HG02623 (cell line): Measurements from ENCODE around the gene USP47.

Experiments
- ATAC-seq: cut with Tn5 transposase; IDR thresholded peaks from one replicate; pipeline ENCODE4 v1.9.1; 2021; ENCODE audit warnings: moderate library complexity; ENCODE audit not compliant: unreplicated experiment

The USP47 gene

DNA sequence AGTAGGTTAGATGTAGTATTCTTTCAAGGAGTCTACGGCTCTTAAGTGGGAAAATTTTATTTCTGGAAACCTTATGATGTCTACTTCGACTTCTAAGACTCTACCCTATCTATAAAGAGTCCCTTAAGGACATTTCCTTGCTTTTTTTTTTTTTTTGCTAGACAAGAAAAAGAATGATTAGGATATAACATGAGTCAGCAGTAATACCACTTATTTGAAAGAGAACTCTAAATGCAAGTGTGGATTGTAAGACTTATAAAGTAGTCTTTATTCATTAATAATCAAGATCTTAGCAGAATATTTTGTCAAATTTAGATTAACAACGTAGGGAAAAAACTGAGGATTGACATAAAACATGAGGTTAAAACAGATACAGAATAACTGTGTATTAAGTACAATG lies 95.7 kb downstream of the USP47 start:
- ATAC-seq: no peak

DNA sequence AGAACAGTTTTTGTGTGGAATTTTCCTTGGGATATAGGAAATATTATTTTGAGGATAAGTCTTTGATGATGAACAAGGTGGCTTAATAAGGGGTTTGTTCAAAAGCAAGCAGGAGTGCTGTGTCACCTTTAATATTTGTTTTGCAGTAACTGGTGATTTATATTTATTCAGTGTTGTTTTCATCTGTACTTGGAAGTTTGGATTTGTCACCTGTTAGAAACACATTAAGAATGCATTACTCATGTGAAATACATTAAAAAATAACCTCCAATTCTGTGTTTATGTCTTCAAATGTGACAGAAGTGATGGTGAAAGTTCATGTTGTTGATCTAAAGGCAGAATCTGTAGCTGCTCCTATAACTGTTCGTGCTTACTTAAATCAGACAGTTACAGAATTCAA lies 96.2 kb downstream of the USP47 start:
- ATAC-seq: no peak

DNA sequence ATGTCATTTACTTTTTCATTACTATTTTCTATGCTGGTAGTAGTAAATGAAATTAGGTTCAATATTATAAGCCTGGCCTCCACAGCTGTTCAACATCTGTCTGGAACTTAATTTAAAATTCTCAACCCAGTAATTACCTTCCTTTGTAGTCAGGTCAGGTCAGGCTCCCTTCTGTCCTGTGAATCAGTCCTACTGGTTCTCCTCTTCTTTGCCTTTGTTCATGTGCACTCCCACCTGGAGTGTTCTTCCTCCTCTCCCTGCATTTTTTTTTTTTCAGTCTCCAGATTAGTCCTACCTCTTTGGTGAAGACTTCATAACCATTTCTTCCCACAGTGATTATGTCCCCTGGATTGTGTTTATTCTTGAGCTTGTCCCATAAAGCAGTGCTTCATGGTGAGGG lies 98.8 kb downstream of the USP47 start:
- ATAC-seq: no peak

DNA sequence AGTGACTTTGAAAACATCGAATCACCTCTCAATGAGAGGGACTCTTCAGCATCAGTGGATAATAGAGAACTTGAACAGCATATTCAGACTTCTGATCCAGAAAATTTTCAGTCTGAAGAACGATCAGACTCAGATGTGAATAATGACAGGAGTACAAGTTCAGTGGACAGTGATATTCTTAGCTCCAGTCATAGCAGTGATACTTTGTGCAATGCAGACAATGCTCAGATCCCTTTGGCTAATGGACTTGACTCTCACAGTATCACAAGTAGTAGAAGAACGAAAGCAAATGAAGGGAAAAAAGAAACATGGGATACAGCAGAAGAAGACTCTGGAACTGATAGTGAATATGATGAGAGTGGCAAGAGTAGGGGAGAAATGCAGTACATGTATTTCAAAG lies 100.9 kb downstream of the USP47 start:
- no peak for ATAC-seq

DNA sequence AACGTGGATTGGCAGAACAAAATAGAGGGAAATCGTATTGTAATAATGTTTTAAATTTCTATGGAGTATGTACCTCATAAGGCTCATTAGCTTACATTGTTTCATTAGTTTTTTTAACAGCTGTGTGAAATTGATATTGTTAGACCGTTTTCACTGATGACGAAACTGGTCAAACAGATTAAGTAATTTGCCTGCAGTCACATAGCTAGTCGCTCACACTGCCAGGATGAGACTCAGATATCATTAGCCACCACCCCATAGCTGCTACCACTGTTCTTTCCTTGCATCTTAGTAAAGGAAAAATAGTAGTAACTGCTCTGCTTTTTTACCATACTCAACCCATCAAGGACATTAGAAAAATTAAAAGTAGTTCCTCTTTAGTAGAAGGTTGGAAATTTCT lies 102.7 kb downstream of the USP47 start:
- ATAC-seq: no peak

DNA sequence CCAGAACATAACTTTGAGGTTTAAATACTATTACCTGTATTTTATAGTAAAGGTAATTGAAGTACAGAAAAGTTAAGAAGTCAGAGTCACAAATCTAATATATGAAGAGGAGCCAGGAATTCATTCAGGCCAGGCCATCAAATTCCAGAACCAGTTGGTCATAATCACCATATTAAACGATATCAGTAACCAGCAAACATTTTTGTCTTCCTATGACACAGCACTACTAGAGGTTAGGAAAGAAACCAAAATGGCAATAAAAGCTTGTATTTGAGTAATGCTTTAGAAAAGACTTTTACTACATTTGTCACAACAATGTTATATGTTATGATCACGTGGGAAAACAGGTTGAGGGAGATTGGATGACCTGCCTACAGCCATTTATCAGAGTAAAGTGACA lies 104.4 kb downstream of the USP47 start:
- ATAC-seq: no peak

DNA sequence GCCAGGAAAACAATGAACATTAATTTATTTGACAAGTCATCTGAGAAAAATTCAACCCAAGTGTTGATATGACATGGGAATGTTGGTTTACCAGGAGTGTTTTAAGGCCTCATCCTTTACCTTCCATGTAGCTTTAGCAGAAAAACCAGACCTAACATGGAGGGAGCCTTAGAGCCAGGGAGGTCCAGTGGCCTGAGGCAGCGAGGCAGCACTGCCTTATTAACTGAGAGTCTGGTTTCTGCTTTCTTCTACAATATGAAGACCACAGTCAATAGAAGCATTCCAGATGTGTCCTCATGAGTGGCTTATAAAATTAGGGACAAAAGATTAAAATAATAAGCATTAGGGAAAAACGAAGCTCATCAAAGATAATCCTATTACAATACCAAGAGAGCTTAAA lies 105.1 kb downstream of the USP47 start:
- ATAC-seq: no peak

DNA sequence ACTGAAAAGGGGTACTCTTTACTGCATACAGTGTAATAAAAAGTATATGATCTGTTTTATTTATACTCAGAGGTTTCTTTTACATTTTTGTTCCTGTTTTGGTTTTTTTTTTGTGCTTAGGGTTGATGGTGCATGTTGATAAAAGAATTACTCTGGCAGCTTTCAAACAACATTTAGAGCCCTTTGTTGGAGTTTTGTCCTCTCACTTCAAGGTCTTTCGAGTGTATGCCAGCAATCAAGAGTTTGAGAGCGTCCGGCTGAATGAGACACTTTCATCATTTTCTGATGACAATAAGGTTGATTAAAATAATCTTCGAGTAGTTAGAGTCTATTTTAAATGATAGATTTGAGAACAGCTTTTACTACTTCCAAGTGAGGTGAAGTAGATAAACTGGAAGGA lies 106.1 kb downstream of the USP47 start:
- no peak for ATAC-seq

DNA sequence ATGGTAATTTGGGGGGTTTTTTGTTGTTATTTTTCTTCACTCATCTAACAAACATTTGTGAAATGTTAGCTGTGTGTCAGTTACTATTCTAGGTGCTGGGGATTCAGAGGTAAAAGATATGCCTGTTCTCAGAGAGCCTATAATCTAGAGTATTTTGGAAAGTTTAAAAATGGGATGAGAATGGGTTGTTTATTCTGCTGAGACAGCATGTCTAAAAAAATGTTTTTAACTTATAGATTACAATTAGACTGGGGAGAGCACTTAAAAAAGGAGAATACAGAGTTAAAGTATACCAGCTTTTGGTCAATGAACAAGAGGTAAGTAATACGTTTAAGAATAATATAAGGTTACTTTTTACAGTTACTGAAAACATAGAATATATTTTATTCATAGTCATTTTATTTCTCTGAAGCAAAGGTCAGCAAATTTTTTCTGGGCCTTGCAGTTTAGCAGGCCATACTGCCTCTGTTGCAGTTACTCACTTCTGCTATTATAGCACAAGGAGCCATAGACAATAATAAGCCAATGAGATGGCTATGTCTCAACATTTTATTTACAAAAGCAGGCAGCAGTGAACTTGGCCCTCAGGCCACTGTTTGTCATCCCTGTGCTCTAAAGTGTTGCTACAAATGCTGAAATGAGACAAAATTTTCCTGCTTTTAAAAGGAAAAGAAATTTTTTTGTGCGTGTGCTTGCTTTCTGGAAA lies 106.6 kb downstream of the USP47 start:
- no peak for ATAC-seq

DNA sequence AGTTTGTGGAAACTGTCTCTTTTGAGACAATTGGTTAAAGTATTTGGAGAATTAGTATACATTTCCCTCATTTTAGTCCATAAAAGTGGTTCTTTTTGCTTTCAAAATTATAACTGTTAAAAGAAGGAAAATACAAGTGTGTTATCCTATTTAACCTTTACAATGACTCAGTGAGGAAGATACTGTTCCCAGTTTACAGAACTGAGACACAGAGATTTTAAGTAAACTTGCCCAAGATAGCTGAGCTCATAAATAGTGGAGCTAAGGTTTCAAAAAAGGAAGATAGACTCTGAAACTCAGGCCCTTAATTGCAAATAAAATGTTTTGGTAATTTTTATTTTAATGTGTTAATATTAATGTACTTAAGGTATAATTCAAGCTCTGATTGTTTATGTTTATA lies 107.7 kb downstream of the USP47 start:
- no peak for ATAC-seq

DNA sequence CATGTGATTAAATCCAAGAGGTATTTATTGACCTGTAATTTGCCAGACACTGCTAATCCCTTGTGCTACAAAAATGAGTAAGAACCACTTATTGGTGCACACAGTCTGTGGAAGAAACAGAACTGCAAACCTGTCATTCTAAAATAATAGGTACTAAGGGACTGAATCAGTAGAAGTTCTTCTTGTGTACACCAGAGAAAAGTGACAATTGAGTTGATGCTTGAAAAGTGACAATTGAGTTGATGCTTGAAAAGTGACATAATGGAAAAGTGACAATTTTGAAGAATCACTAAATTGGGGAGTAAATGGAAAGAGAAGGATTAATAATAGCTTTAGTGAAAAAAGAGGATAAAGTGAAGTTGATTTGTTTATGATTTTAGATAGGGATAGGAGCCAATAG lies 110.3 kb downstream of the USP47 start:
- no peak for ATAC-seq

DNA sequence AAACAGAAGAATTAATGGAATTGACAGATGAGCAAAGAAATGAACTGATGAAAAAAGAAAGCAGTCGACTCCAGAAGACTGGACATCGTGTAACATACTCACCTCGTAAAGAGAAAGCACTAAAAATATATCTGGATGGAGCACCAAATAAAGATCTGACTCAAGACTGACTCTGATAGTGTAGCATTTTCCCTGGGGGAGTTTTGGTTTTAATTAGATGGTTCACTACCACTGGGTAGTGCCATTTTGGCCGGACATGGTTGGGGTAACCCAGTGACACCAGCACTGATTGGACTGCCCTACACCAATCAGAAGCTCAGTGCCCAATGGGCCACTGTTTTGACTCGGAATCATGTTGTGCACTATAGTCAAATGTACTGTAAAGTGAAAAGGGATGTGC lies 114.2 kb downstream of the USP47 start:
- ATAC-seq: no peak

DNA sequence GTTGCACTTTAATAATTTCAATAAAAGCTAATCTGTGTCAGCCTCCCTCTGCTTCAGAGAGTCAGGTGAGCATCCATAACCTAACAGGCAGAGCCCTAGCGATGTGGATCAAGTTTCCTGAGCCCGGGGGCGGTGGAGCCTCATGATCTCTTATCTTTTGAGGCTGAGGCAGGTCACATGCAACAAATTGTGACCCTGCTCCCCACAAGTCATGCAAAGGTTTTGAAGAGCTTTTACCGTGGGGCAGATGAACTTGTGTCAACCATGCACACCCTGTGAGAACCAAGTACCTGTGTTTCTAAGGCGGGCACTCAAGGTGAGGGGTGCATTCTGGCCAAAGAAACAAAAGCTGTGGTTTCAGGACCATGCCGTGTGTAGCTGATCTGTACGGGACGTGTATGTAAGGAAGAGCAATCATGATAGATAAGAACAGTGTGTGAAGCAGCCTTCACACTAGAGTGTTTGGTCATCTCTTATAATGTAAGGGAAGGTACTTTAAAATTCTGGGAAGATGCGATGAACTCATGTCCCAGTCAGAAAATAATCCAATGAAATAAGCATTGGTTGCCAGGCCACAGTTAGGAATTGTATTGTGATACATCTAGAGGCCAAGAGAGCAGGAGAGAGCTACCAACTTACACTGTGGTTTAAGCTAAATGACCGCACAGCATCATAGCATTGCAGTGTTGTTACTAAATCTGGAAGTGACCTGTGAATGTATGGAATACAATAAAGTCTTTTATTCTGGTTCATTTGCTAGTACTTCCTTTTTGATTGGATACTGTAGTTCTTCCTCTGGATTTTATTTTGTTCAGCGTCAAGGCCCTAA lies 116.8 kb downstream of the USP47 start:
- no peak for ATAC-seq

DNA sequence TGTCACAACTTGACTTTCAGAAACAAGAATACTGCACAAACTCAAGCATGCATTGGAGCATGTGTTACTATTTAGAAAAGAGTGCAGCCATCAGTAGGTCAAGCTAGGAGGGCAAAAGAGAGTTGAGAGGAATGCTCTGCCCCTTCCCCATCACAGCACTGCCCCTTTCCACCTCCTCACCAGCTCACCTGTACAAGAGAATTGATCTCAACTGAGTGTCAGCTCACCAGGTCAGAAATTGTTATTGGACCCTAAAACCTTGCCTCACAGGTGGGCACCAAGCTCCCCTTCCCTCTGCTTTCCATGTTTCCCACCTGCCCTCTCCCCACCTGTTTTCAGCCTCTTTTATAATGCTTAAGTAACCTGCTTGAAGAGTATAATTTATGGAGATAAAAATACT lies 117.8 kb downstream of the USP47 start:
- ATAC-seq: no peak

DNA sequence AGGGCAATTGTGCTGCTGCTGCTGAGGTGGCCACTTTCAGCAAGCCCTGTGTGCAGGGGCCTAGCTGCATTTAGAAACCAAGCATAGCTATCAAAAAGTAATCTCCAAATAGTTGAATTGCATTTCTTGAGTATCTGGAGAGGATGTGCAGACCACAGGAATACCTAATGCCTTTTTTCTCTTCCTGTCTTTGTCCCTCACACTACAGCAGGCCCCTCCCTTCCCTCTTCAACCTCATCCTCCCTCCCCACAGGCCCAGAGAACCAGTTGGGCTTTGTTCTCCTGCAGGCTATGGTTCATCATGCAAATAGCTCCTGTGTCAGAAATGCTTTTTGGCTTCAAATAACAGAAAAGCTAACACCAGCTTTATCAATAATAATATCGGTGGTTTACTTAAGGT lies 118.9 kb downstream of the USP47 start:
- ATAC-seq: no peak

DNA sequence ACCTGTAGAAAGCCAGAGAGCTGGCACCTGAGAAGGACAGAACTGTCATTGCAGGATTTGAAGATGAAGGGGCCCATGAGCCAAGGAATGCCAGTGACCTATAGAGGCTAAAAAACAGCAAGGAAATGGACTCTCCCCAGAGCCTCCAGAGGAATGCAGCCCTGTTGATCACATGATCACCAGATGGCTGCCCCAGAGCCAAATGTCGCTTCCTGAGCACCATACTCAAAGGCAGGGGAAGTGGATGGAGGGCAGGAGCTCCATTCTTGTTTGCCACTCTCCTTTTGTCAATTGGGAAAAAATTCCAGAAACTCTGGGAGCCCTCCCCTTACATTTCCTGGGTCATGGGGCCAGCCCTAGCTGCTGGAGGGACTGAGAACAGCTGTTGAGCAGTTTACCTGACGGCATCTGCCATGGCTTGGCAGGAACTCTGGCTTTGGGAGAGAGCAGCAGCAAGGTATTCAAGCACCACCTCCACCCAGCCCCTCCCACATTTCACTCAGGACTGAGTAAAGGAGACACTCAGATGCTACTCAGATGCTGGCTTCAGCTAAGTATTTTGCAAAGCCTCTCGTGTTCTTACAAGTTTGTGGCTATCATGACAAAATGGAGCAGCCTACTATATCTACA lies 119.7 kb downstream of the USP47 start:
- ATAC-seq: no peak

DNA sequence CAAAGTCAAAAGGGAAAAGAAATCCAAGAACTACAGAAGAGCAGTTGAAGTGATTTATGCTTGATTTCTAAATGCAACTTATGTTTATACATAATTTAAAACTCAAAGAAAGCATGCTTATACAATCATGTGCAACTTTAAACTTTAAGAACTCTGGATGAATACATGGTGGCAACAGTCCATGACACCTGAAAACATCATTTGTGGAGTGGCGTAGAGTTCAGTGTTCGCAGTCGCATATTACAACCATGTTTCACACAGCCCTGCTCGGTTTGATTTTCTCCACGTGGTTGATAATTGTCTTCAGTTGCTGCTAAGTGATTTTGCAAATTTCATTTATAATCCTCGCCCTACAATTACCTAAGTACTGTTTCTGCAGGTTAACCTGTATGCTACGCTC lies 121.3 kb downstream of the USP47 start:
- no peak for ATAC-seq

DNA sequence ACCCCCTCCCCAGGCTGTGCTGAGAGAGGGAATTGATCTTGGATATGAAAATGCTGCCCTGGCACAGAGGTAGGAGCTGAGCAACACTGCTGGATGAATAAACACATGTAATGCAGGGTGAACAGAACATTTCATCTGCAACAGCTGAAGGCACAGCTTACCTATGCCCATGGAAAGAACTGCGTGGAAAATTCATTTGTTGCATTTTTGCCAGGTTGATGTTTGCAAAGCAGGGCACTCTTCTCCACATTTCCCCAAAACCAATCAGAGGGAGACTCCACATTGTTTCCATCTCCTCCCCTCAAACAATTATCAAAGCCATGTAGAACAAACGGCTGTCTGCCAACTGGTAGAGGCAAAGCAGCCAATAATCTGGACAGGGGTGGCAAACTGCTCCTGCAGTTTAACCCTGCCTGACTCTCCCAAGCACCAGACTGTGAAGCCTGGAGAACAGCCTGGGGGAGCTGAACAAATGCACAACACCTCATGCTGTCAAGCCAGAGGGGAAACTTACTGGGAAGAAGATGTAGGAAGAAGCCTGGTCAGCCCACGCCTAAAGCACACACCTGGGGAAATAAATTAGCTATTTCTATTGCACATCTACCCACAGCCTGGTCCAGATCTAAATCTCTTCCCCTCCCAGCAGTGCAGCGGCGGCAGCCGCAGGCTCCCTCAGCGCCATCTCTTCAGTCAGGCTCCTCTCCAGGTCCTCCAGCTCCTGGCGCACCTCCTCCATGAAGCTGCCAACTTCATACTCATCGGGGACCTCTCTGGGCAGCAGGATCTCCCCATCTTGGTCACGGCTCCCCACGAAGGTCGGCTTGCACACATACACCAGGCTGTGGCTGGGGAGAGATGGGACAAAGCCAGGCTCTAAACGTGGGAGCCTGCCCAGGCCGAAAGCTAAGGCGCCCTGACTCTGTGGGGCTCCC lies 122.3 kb downstream of the USP47 start:
- ATAC-seq: no peak

DNA sequence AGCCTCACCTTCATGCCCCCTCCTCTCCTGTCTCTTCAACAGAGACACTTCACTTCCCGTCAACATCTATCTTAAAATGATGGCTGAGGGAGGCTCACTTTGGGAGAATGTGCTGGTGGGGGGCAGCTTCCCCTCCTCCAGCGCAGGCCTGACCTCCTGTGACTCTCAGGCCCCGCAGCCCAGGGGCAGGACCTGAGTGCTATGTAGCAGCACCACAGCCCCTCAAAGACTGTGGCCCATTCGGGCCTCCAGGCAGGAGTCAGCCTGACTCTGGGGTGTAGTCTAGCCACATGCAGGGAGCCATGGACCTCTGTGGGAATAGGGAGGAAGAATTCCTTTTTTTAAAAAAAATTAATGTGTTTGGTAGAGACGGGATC lies 123.0 kb downstream of the USP47 start:
- ATAC-seq: no peak

DNA sequence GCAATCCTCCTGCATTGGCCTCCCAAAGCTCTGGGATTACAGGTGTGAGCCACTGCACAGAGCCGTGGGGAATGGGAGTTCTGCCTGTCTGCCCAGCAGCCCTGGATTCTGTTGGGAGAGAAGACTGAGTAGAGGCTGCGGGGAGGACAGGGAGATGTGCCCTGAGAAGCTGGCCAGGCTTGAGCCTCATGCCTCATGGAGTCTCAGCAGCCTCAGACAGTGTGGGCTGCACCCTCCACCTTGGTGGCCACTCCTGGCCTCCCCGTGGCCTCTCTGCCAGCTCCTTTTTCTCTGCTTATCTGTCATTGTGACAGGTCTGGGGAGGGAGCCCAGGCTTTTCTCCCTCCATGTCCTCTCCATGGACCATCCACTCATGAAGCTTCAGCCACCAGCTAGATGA lies 123.4 kb downstream of the USP47 start:
- no peak for ATAC-seq

DNA sequence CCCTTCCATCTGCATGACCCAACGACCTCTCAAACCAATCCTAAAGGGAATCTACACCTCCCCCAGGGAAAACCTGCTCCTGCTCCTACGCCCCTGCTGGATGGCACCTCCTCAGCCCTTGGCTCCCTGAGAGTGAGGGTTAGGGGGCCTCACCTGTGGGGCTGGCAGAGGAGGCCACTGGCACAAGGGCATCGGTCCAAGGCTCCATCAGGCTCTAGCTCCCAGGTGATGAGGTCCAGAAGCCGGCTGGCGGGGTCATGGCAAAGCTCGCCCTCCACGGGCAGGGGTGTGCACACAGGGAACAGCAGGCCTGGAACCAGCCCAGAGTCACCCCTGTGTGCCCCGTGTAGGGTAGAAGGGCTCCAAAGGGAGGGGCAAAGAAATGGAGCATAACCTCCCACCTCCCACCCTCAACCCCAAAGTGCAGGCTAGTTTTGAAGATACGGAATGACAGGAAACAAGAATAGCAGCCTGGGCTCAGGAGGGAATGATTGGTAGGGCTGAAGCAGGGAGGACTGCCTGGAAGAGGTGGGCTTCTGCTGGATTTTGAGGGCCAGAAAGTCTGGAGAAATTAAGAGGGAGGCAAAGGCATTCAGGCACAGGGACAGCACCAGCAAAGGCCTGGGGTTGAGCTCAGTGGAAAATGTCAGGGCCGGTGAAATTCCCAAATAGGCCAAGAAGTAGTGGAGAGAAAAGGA lies 124.0 kb downstream of the USP47 start:
- ATAC-seq: no peak
